CD4-positive, CD25-positive, alpha-beta regulatory T cell (primary cell): ENCODE data around the gene HTD2. TPM values are rescaled to one million over a fixed set of nuclear protein-coding genes. Genes with fewer than 3 reads are reported as not detected.

Experiments
- ATAC-seq, 2 donors: fragments of 150-1000 bp; cut with Tn5 transposase; one replicate each; pipeline ENCODE4 v1.10.0; 2021; ENCODE audit warnings: low read depth in 2 of 2, moderate number of reproducible peaks in 2 of 2, moderate library complexity in 1 of 2
- DNase-seq, 3 donors: peaks; one replicate each; pipeline versions ENCODE4 v3.0.0 to v3.0.0-alpha.2; 2012 to 2022; ENCODE audit warnings: mixed read lengths in 1 of 3
- H3K27ac ChIP-seq: one replicate; pipeline ENCODE4 v1.7.0; 2013; ENCODE audit warnings: mild to moderate bottlenecking, low read length; ENCODE audit not compliant: insufficient read depth, poor library complexity, severe bottlenecking
- H3K27me3 ChIP-seq: one replicate; pipeline ENCODE4 v1.7.0; 2013; ENCODE audit warnings: low read length; ENCODE audit not compliant: control insufficient read depth, insufficient read depth
- H3K36me3 ChIP-seq: one replicate; pipeline ENCODE4 v1.7.0; 2013; ENCODE audit warnings: mild to moderate bottlenecking, low read length, moderate library complexity; ENCODE audit not compliant: control insufficient read depth, insufficient read depth
- H3K4me1 ChIP-seq: 2 replicates; pipeline ENCODE4 v1.7.0; 2013; ENCODE audit warnings: mild to moderate bottlenecking, low read length; ENCODE audit not compliant: insufficient read depth, control insufficient read depth, poor library complexity, severe bottlenecking
- H3K4me3 ChIP-seq: one replicate; pipeline ENCODE4 v1.7.0; 2013; ENCODE audit warnings: low read depth, mild to moderate bottlenecking, low read length, moderate library complexity
- H3K9me3 ChIP-seq, 2 experiments: 1 replicate in 1 of 2; 2 replicates in 1 of 2; pipeline ENCODE4 v1.7.0; 2013; ENCODE audit warnings: low read length in 2 of 2, mild to moderate bottlenecking in 1 of 2, moderate library complexity in 1 of 2; ENCODE audit not compliant: control insufficient read depth in 2 of 2
- H3K27ac Mint-ChIP-seq, 3 donors: one replicate each; pipeline ENCODE4 v1.8.0; 2020 to 2022; ENCODE audit warnings: mild to moderate bottlenecking in 3 of 3, mixed read lengths in 3 of 3, moderate library complexity in 2 of 3
- H3K27me3 Mint-ChIP-seq: one replicate; pipeline ENCODE4 v1.8.0; 2022; ENCODE audit warnings: mild to moderate bottlenecking, mixed read lengths
- H3K36me3 Mint-ChIP-seq: one replicate; pipeline ENCODE4 v1.8.0; 2020; ENCODE audit warnings: mixed read lengths
- H3K4me1 Mint-ChIP-seq, 4 donors: one replicate each; pipeline ENCODE4 v1.8.0; 2020 to 2022; ENCODE audit warnings: mixed read lengths in 4 of 4, mild to moderate bottlenecking in 1 of 4
- H3K4me3 Mint-ChIP-seq, 4 donors: one replicate each; pipeline ENCODE4 v1.8.0; 2020 to 2022; ENCODE audit warnings: mild to moderate bottlenecking in 4 of 4, mixed read lengths in 4 of 4, moderate library complexity in 3 of 4
- H3K9me3 Mint-ChIP-seq, 7 donors: one replicate each; pipeline ENCODE4 v1.8.0; 2020 to 2022; ENCODE audit warnings: mixed read lengths in 7 of 7, mild to moderate bottlenecking in 3 of 7, moderate library complexity in 2 of 7
- polyA plus RNA-seq, 4 donors: library from polyadenylated mRNA; unstranded; fragments of 300-500 nt; fragmentation: Illumina TruSeq; gene quantifications; one replicate each; pipeline ENCODE4 v1.2.3, GENCODE V29; 2021
- total RNA-seq: library from RNA; stranded (reverse); gene quantifications from one replicate; pipeline ENCODE4 v1.2.3, GENCODE V29; 2022

HTD2 gene
- total and polyA plus RNA-seq, 5 donors from 2014 or later, result 9.7 to 29.5 (median 20.6) TPM

DNA sequence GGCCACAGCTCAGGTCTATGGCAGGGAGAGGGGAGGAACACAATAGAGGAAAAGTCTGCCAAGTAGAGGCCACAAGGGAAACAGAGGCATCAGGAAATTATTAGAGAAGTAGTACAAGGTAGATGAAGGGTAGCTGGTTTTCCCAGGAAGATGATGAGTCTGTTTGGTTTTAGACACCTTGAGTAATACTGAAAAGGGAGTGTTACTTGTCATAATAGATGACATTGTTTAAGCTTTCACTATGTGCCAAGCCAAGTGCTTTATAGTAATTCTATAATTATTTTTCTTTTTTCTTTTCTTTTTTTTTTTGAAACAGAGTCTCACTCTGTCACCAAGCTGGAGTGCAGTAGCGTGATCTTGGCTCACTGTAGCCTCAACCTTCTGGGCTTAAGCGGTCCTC, 40.0 kb downstream of the HTD2 start:
- Histone ChIP-seq H3K27me3 (no peaks in the 10 kb centered on the region), H3K27ac (no peak overlapping the region), H3K4me1 (peaks cover 8% of the 10 kb centered on the region), H3K9me3 (no peaks in the 10 kb centered on the region), H3K4me3 (no peak overlapping the region), H3K36me3 (no peaks in the 10 kb centered on the region)
- Mint-ChIP-seq H3K36me3 (peaks cover 16% of the 10 kb centered on the region), H3K27me3 (no peaks in the 10 kb centered on the region), H3K9me3 (peaks cover 0 to 1% (median 0%) of the 10 kb centered on the region in 7 donors), H3K4me3 (no peak overlapping the region), H3K27ac (peak overlapping the region in 1 of 3 donors; percentile 86), H3K4me1 (peaks cover 13 to 47% (median 40%) of the 10 kb centered on the region in 4 donors)
- DNase-seq, result no peak
- ATAC-seq, result no peak

DNA sequence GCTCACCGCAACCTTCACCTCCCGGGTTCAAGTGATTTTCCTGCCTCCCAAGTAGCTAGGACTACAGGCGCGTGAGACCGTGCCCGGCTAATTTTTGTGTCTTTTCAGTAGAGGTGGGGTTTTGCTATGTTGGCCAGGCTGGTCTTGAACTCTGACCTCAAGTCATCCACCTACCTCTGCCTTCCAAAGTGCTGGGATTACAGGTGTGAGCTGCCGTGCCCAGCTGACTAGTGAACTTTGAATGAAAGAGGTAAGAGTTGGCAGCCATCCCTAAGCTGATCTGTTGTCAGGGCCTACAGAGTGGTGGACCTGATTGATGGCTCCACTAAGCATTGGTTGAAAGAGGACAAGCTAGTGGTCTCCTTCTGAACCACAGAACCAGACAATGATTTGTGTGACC, 41.7 kb downstream of the HTD2 start:
- no peaks in the 10 kb centered on the region for H3K36me3 ChIP-seq
- H3K4me3 ChIP-seq, result no peak overlapping the region
- H3K27me3 ChIP-seq, result no peaks in the 10 kb centered on the region
- peaks cover 16% of the 10 kb centered on the region for H3K36me3 Mint-ChIP-seq
- H3K27ac ChIP-seq, result no peak overlapping the region
- peaks cover 0 to 1% (median 0%) of the 10 kb centered on the region in 7 donors for H3K9me3 Mint-ChIP-seq
- H3K4me1 ChIP-seq, result peaks cover 8% of the 10 kb centered on the region
- no peaks in the 10 kb centered on the region for H3K9me3 ChIP-seq
- no peak overlapping the region for H3K27ac Mint-ChIP-seq
- no peak overlapping the region for H3K4me3 Mint-ChIP-seq
- ATAC-seq (no peak), DNase-seq (no peak)
- peaks cover 13 to 46% (median 40%) of the 10 kb centered on the region in 4 donors for H3K4me1 Mint-ChIP-seq
- no peaks in the 10 kb centered on the region for H3K27me3 Mint-ChIP-seq

DNA sequence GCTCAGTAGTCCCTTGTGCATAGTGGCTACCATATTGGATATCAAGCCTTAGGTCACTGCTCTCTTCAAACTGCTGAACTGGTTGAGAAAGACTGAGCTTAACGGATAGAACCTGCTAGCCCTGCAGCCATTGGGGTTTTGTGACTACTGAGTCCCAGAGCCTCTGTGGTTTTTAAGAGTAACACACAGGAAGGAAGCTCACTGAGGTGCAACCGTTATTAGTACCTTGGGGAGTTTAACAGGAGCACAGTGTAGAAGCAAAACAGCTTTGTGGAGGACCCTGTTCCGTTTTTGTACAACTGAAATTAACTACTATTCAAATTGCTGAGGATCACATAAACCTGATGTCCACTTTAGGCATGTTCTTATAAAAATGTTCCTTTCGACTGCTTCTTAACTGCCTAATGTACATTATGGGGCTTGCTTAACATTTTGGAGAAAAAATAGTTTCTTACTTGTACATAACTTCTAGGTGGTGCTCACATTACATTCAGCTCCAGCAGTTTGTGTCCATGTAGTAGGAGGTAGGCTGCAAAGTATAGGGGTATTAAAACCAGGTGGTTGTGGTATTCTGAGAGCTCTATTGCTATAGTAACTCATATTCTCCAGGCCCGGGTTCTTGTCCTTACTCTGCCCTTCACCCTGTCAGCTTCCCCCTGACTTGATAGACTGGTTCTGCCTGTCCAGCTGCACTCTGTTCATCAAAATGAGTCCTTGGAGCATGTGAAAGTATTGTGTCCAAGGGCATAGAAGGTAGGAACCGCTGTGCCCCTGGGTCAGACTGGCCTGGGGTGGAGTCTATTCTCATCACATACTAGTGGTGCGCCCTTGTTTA, 43.7 kb downstream of the HTD2 start:
- peaks cover 13 to 49% (median 42%) of the 10 kb centered on the region in 4 donors for H3K4me1 Mint-ChIP-seq

DNA sequence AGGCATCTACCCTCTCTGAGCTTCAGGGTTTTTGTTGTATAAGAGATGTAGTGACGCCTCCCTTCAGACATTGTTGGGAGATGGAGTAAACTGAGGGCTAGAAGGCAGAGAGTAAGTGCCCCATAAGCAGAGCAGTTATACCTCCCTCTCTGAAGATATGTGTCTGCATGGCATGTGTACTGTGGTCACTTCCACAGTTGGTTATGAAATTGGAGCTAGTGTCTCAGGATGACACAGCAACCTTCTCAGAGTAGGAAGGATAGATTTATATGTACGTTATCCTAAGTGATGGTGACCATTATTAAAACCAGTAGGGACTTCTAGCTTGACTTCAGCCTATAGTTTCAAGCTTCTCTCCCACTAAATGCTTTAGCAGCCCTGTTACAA, 44.3 kb downstream of the HTD2 start:
- H3K4me1 Mint-ChIP-seq, result peaks cover 13 to 53% (median 44%) of the 10 kb centered on the region in 4 donors
- H3K27ac ChIP-seq, result no peak overlapping the region
- ATAC-seq, result no peak

More for the DNA sequence above, 43.7 kb downstream of the HTD2 start:
- Histone ChIP-seq H3K27ac (no peak overlapping the region), H3K36me3 (no peaks in the 10 kb centered on the region), H3K27me3 (no peaks in the 10 kb centered on the region), H3K4me3 (peak overlapping the region; percentile 3), H3K9me3 (no peaks in the 10 kb centered on the region), H3K4me1 (peaks cover 8% of the 10 kb centered on the region)
- H3K4me3 Mint-ChIP-seq, result no peak overlapping the region
- ATAC-seq (peak; percentile 62 to 68), DNase-seq (peak in 1 of 3 donors; percentile 75)
- H3K27ac Mint-ChIP-seq, result peak overlapping the region in 1 of 3 donors; percentile 24
- H3K36me3 Mint-ChIP-seq, result peaks cover 19% of the 10 kb centered on the region
- no peaks in the 10 kb centered on the region for H3K27me3 Mint-ChIP-seq
- H3K9me3 Mint-ChIP-seq, result peaks cover 0 to 1% (median 0%) of the 10 kb centered on the region in 7 donors

DNA sequence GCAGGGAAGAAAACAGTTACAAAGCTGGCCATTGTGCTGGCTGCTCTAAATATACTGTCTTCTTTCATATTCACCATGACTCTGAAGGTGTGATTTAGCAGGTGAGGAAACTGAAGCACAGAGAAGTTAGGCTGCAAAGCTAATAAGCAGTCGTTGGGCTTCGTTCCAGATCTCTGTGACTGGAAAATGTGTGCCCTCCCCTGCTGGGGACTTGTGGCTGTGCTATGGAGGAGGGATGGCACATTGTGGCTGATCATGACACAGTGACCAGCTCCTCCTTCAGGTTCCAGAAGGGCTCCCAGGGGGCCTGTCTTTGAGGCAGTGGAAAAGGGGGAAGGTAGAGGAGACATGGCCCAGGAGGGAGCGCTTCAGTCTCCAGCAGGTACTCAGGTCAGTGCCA, 45.6 kb downstream of the HTD2 start:
- no peak overlapping the region for H3K27ac Mint-ChIP-seq
- H3K4me1 Mint-ChIP-seq, result peaks cover 13 to 46% (median 41%) of the 10 kb centered on the region in 4 donors
- Histone ChIP-seq H3K27ac (no peak overlapping the region), H3K9me3 (no peaks in the 10 kb centered on the region), H3K4me3 (no peak overlapping the region), H3K36me3 (no peaks in the 10 kb centered on the region), H3K4me1 (peaks cover 8% of the 10 kb centered on the region), H3K27me3 (no peaks in the 10 kb centered on the region)
- H3K36me3 Mint-ChIP-seq, result peaks cover 14% of the 10 kb centered on the region
- ATAC-seq (no peak), DNase-seq (no peak)
- no peaks in the 10 kb centered on the region for H3K27me3 Mint-ChIP-seq
- H3K9me3 Mint-ChIP-seq, result no peaks in the 10 kb centered on the region
- no peak overlapping the region for H3K4me3 Mint-ChIP-seq

More for the DNA sequence above, 44.3 kb downstream of the HTD2 start:
- H3K9me3 Mint-ChIP-seq, result peaks cover 0 to 1% (median 0%) of the 10 kb centered on the region in 7 donors
- Histone ChIP-seq H3K9me3 (no peaks in the 10 kb centered on the region), H3K27me3 (no peaks in the 10 kb centered on the region), H3K36me3 (no peaks in the 10 kb centered on the region), H3K4me1 (peaks cover 8% of the 10 kb centered on the region), H3K4me3 (no peak overlapping the region)
- peaks cover 19% of the 10 kb centered on the region for H3K36me3 Mint-ChIP-seq
- H3K27me3 Mint-ChIP-seq, result no peaks in the 10 kb centered on the region
- DNase-seq, result no peak
- no peak overlapping the region for H3K4me3 Mint-ChIP-seq
- H3K27ac Mint-ChIP-seq, result no peak overlapping the region

DNA sequence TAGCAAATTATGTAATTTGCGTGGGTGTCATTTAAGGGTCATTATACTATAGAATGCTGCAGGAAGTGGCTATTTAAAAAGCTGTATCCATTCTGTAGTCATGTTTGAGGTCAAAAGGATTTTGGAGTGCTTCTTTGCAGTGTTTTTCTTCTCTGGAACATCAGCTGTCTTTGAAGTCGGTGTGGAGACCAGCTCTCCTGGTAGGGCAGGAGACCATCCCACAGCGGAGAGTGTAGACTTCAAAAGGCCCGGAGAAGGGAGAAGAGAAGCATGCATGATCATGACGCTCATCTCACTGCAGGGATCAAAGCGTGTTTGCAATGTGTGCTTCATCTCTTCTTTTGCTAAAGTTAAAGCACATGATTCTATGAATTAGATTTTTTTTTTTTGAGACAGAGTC, 46.3 kb downstream of the HTD2 start:
- Histone ChIP-seq H3K27ac (no peak overlapping the region), H3K36me3 (no peaks in the 10 kb centered on the region), H3K9me3 (no peaks in the 10 kb centered on the region), H3K4me1 (peaks cover 8% of the 10 kb centered on the region), H3K4me3 (no peak overlapping the region), H3K27me3 (no peaks in the 10 kb centered on the region)
- Mint-ChIP-seq H3K9me3 (no peaks in the 10 kb centered on the region), H3K4me1 (peaks cover 8 to 50% (median 35%) of the 10 kb centered on the region in 4 donors), H3K4me3 (no peak overlapping the region), H3K27ac (no peak overlapping the region), H3K36me3 (peaks cover 11% of the 10 kb centered on the region), H3K27me3 (no peaks in the 10 kb centered on the region)
- DNase-seq, result no peak
- no peak for ATAC-seq

DNA sequence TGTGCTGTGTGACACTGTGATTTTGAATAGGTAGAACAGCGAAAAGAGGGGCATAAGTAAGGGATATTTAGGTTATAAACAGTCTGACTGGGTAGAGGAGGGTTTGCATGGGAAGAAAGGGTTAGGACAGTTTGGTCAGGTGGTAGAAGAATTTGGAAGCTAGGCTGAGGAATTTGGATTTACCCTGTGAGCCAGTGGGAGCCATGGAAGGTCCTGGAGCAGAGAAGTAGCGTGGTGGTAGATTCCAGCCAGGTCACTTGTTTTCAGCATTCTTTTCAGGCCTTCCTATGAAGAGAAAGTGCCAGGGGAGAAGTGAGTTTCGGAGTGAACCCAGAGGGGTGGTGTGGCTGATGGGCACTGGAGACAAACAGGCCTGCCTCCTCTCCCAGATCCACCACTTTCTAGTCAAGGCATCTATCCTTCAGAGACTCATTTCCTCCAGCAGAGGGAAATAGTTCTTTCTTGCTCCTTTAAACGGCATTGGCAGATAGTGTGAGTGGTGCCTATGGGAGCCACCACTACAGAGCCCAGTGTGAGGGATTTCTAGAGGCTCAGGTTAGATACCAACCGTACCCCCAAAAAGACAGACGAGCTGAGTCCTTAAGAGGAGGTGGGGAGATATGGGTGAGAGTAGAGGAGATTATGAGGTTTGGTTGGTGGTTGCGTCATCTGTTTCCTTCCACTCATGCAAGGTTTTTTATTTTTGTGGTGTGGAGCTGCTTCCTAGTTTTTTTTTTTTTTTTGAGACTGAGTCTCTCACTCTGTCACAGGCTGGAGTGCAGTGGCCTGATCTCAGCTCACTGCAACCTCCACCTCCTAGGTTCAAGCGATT, 47.6 kb downstream of the HTD2 start:
- Mint-ChIP-seq H3K27me3 (no peaks in the 10 kb centered on the region), H3K9me3 (no peaks in the 10 kb centered on the region), H3K4me1 (peaks cover 11 to 44% (median 30%) of the 10 kb centered on the region in 4 donors), H3K36me3 (peaks cover 11% of the 10 kb centered on the region), H3K4me3 (peak overlapping the region in 2 of 4 donors; percentile 0 to 1), H3K27ac (peak overlapping the region in 2 of 3 donors; percentile 67 to 85)
- Histone ChIP-seq H3K27ac (no peak overlapping the region), H3K27me3 (no peaks in the 10 kb centered on the region), H3K36me3 (no peaks in the 10 kb centered on the region), H3K9me3 (no peaks in the 10 kb centered on the region), H3K4me3 (no peak overlapping the region), H3K4me1 (peaks cover 8% of the 10 kb centered on the region)
- DNase-seq, result peak in 2 of 3 donors; percentile 12 to 57
- peak in 1 of 2 donors; percentile 52 for ATAC-seq
